ACC112 (cell line): Measurements from ENCODE around the gene CCDC61.

Experiments used
- H2AFZ ChIP-seq: fragments of 200-600 bp; sonication (generic); one replicate; pipeline ENCODE4 v1.6.0; 2017; ENCODE audit warnings: antibody characterized with exemption, low read length; ENCODE audit not compliant: unreplicated experiment
- H3K27ac ChIP-seq: fragments of 200-600 bp; sonication (generic); 2 replicates; pipeline ENCODE4 v1.5.1; 2014; ENCODE audit warnings: low read depth, mild to moderate bottlenecking, antibody characterized with exemption, low read length, moderate library complexity
- H3K27me3 ChIP-seq: fragments of 200-600 bp; sonication (generic); 2 replicates; pipeline ENCODE4 v1.6.1; 2014; ENCODE audit warnings: mild to moderate bottlenecking, antibody characterized with exemption, low read length, moderate library complexity, mixed read lengths; ENCODE audit not compliant: insufficient read depth
- H3K36me3 ChIP-seq: fragments of 200-600 bp; sonication (generic); 2 replicates; pipeline ENCODE4 v1.6.1; 2016; ENCODE audit warnings: mild to moderate bottlenecking, antibody characterized with exemption, low read length, moderate library complexity, mixed read lengths; ENCODE audit not compliant: insufficient read depth
- H3K4me1 ChIP-seq: fragments of 200-600 bp; sonication (generic); one replicate; pipeline ENCODE4 v1.6.1; 2016; ENCODE audit warnings: low read length, mixed read lengths; ENCODE audit not compliant: insufficient read depth, unreplicated experiment, control insufficient read depth
- H3K4me3 ChIP-seq: fragments of 200-600 bp; sonication (generic); 2 replicates; pipeline ENCODE4 v1.5.1; 2014; ENCODE audit warnings: mild to moderate bottlenecking, low read depth, low read length
- H3K79me2 ChIP-seq: fragments of 200-600 bp; sonication (generic); one replicate; pipeline ENCODE4 v1.6.0; 2016; ENCODE audit warnings: low read length; ENCODE audit not compliant: control insufficient read depth, unreplicated experiment, insufficient read depth

The CCDC61 gene

DNA sequence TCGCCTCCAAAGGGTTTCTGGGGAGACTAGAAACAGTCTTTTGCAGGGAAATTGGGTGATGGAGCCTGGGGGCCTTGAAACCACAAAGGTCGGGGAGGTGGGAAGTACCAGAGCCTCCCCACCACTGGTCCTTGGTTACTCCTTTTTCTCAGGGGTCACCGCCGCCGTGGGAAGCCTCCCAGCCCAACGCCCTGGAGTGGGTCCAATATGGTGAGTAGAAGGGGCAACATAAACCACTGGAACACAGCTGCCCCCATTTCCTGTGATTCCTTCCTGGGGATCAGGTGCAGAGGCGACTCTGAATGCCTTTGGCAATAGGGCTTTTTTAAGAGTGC is 21.8 kb downstream of the CCDC61 start:
- Histone ChIP-seq H3K27me3 (peaks cover 10% of the 10 kb centered on the region), H3K4me1 (peaks cover 3% of the 10 kb centered on the region), H3K79me2 (no peaks in the 10 kb centered on the region), H2AFZ (no peak overlapping the region), H3K27ac (no peak overlapping the region), H3K36me3 (no peaks in the 10 kb centered on the region), H3K4me3 (no peak overlapping the region)

DNA sequence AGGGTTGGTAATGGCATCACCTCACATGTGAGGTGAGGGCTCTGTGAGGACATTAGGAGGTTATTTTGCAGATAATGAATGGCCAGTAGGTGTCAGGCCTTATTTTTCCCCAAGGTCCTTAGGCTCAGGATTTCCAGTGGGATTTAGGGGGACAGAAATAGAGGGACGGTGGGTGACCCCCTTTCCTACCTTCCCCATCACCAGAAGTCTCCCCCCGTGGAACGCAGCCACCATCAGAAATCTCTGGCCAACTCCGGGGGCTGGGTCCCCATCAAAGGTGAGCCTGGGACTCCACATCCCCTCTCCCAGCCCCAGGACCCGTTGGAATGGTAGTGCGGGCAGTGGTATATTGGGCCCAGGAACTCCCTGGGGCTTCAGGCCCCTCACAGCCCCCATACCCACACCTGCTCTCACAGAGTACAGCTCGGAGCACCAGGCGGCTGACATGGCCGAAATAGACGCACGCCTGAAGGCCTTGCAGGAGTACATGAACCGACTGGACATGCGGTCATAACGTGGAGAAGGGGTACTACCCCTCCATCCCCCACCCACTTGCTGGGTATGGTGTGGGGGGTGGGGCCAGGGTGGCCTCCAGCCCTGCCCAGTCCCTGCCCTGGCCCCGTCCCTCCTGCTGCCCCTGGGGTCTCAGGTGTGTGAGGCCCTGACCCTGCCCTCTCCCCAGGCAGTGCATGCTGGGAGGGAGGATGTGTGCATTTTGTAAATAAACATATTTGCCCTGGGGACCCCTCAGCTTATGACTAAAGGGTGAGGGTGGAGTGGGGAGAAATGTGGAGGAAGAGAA is 22.8 kb downstream of the CCDC61 start:
- Histone ChIP-seq H3K79me2 (no peaks in the 10 kb centered on the region), H2AFZ (no peak overlapping the region), H3K27ac (no peak overlapping the region), H3K4me3 (no peak overlapping the region), H3K27me3 (peaks cover 10% of the 10 kb centered on the region), H3K4me1 (peaks cover 3% of the 10 kb centered on the region), H3K36me3 (no peaks in the 10 kb centered on the region)

DNA sequence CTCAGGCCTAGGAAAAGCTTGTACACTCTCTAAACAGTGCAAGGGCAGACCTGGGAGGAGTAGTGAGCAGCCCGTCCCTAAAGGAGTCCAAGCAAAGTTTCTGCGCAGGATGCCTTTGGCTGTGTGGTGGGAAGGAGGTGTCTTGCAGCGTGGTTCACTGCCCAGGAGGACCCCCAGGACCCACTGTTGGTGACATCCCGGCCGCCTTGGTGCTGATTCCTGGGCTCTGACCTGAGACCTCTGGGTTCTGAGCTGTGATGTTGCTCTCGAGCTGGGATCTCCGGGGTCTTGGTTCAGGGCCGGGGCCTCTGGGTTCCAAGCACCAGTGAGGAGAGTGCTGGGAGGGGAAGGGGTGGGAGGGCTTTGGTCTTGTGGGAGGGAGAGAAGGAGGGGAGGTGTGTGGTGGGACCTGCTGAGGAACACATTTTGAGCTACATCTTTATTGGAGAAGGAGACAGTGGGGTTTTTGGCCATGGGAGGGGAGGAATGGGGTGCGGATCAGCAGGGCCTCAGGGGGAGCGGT is 23.5 kb downstream of the CCDC61 start:
- Histone ChIP-seq H3K79me2 (no peaks in the 10 kb centered on the region), H2AFZ (no peak overlapping the region), H3K27ac (no peak overlapping the region), H3K4me1 (peaks cover 3% of the 10 kb centered on the region), H3K4me3 (no peak overlapping the region), H3K27me3 (peaks cover 10% of the 10 kb centered on the region), H3K36me3 (no peaks in the 10 kb centered on the region)

DNA sequence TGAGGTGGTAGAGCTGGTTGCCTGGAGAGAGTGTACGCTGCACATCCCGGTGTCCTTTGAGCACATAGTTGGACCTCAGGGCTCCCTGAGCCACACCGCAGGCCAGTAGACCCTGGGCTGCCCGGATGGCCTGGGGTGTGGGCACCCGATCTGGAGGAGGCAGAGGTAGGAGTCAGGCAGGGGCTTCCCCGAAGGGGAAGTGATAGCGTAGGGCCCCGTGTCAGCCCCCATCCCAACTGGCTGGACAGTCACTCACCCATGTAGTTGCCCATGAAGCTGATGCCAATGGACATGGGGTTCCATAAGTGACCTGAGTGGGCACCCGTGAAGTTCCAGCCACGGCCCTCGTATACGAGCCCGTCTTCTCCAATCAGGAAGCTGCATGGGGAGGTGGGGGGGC is 24.0 kb downstream of the CCDC61 start:
- no peaks in the 10 kb centered on the region for H3K79me2 ChIP-seq
- no peak overlapping the region for H3K4me3 ChIP-seq
- H3K27me3 ChIP-seq, result peaks cover 10% of the 10 kb centered on the region
- no peak overlapping the region for H3K27ac ChIP-seq
- no peaks in the 10 kb centered on the region for H3K36me3 ChIP-seq
- H2AFZ ChIP-seq, result no peak overlapping the region
- H3K4me1 ChIP-seq, result peaks cover 3% of the 10 kb centered on the region

DNA sequence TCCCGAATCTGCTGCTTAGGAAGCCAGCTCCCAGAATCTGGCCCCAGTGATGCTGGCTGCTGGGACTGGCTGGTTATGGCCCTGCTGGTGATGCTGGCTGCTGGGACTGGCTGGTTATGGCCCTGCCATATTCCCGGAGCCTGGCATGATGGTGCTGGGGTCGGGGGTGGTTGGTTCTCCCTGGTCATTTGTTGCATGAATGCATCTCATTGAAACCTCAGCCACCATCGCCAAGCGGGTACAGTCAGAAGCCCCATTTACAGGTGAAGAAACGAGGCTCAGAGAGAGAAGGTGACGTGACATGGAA is 25.5 kb downstream of the CCDC61 start:
- Histone ChIP-seq H3K79me2 (no peaks in the 10 kb centered on the region), H3K36me3 (no peaks in the 10 kb centered on the region), H3K27ac (peak overlapping the region; percentile 49; the same call in 1 of the 2 replicates), H3K4me1 (peaks cover 3% of the 10 kb centered on the region), H3K27me3 (peaks cover 6% of the 10 kb centered on the region; the same call in 1 of the 2 replicates), H2AFZ (no peak overlapping the region), H3K4me3 (no peak overlapping the region)

DNA sequence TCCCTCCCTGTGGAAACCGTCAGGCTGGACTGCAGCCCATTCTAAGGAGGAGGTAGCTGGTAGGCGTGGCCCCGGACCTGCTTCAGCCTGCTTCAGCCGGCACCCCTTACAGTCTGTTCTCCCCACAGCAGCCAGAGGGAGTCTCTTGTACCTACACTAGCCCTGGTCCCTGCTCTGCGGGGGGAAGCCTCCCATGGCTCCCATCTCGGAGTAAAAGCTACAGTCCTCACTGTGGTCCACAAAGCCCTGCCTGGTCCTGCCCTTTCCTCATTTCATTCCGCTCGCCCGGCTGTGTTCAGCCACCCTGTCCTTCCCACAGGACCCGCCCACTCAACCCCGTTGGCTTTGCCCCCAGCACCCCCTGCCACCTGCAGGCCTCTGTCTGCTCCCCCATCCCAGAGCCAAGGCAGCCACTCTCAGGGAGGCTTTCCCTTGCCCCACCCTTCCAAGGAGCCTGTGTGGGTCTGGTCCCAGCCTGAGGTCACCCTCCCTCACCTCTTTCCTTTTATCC is 26.3 kb downstream of the CCDC61 start:
- Histone ChIP-seq H3K27ac (no peak overlapping the region), H3K36me3 (no peaks in the 10 kb centered on the region), H3K79me2 (no peaks in the 10 kb centered on the region), H3K4me3 (no peak overlapping the region), H3K4me1 (peaks cover 3% of the 10 kb centered on the region), H2AFZ (no peak overlapping the region), H3K27me3 (no peaks in the 10 kb centered on the region)

DNA sequence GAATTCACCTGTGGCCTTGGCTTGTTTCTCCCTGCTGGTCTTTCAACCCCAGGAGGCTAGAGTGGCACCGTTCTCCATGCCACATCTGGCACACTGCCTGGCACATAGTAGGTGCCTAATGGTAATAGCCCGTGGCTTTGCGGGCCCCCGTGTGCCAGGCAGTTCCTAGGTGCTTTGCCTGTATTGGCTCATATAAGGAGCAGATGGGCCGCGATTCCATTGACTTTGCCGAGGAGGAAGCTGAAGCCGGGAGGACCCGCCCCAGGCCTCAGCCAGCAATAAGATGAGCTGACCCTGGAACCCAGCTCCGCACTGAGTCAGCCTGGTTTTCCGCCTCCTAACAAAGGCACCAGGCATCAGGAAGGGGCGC is 26.8 kb downstream of the CCDC61 start:
- Histone ChIP-seq H3K27ac (no peak overlapping the region), H3K4me3 (no peak overlapping the region), H3K27me3 (no peaks in the 10 kb centered on the region), H3K4me1 (peaks cover 3% of the 10 kb centered on the region), H3K79me2 (no peaks in the 10 kb centered on the region), H2AFZ (no peak overlapping the region), H3K36me3 (no peaks in the 10 kb centered on the region)

DNA sequence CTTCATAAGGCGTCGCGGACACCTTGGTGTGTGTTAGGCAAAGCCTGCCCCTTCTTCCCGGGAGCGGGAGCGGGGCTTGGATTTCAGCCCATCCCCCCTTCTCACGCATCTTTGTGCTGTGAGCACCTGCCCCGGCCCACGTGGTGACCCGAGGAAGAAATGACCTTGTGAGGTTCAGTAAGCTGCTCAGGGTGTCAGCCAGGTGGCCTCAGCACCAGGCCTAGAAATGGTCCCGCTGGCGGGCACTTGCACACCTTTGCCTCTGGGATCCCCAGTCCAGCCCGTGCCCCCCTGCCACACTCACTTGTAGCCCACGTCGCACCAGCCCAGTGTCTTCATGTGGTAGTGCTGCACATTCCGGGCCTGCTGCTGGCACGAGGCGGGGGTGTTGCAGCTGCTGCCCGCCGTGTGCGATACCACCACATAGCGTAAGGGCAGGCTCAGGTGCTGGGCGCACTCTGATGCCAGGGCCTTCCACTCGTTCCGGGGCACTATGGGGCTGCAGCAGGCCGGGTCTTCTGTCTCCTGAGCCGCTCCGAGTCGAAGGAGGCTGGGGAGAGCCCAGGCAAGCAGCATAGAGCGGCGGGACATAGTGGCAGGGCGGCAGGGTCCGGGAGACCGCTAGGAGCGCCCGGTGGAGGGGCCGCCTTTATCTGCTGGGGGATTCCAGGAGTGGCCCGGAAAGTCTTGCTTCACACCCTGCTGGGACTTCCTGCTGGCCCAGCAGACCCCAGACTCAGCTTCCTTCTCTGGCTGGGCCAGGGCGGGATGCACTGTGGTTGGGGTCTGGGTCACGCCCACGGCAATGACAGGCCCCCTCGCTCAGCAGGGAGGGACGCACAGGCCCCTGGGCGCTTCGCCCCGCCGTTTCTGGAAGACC is 27.4 kb downstream of the CCDC61 start, which contains the start of gene PGLYRP1:
TSS of gene PGLYRP1 (minus strand) at position 623 of the 880 bp plus-strand sequence. CDS start at position 591, 32 bp downstream.
- Histone ChIP-seq H3K4me3 (no peak within 1 kb of the TSS), H3K27me3 (no peaks in the 10 kb centered on the region), H3K27ac (no peak within 1 kb of the TSS), H3K79me2 (no peaks in the 10 kb centered on the region), H2AFZ (no peak within 1 kb of the TSS), H3K4me1 (peaks cover 3% of the 10 kb centered on the region), H3K36me3 (no peaks in the 10 kb centered on the region)

DNA sequence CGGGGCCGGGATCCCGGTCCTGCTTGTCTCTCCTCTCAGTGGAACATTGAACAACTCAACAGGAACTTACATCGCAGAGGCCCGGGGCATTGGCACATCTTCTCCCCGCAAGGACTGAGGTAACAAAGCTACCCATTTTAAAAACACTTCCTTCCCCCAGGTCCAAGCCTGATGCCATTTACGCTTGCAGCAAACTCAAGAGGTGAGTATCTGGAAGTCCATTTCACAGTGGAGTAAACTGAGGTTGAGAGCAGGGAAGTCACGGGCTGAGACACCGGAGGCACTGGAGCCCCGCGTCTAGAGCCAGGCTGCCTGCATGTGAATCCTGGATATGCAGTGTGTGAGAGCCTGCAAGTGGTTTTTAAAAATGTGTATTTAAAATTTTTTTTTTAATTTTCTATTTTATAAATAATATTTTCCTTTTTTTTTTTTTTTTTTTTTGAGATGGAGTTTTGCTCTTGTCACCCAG is 28.1 kb downstream of the CCDC61 start:
- no peak overlapping the region for H2AFZ ChIP-seq
- peaks cover 3% of the 10 kb centered on the region for H3K4me1 ChIP-seq
- H3K27me3 ChIP-seq, result no peaks in the 10 kb centered on the region
- H3K27ac ChIP-seq, result no peak overlapping the region
- H3K36me3 ChIP-seq, result no peaks in the 10 kb centered on the region
- H3K4me3 ChIP-seq, result no peak overlapping the region
- no peaks in the 10 kb centered on the region for H3K79me2 ChIP-seq

DNA sequence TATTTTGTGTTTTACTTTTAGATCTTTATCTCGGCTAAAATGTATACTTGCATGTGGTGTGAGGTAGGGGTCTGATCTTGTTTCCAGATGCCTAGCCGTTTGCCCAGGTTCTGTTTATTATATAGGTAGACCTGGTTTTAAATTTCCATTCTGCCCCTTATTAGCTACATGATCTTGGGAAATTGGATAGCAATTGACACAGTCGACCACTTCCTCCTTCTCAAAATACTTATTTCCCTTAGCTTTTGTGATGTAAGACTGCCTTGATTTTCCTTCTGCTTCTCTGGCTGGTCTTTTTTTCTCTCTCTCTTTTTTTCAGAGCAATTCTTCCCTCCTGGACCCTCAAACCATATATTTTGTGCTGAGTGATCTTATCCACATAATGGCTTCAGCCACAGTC is 30.6 kb downstream of the CCDC61 start:
- Histone ChIP-seq H3K79me2 (no peaks in the 10 kb centered on the region), H3K4me1 (no peaks in the 10 kb centered on the region), H3K4me3 (no peak overlapping the region), H3K27me3 (no peaks in the 10 kb centered on the region), H2AFZ (no peak overlapping the region), H3K36me3 (no peaks in the 10 kb centered on the region), H3K27ac (no peak overlapping the region)
